Activated CD8-positive, alpha-beta memory T cell treated with anti-CD3 and anti-CD28 coated beads, Interleukin-2, amount 10 ng/mL, durations not matched to agents 7 days and 5 days (primary cell): ENCODE measurements around the gene DIP2C. TPM values are rescaled to one million over a fixed set of nuclear protein-coding genes. Genes with fewer than 3 reads are reported as not detected.

Experiments used
- ATAC-seq: fragments of 150-1000 bp; cut with Tn5 transposase; one replicate; pipeline ENCODE4 v1.10.0; 2021; ENCODE audit warnings: moderate library complexity
- CTCF ChIA-PET: fragments of 350-600 bp; sonication (Branson Sonifier 250); formaldehyde crosslinking; loops from one replicate; lab custom pipeline; 2021; ENCODE audit warnings: antibody characterized with exemption; lab: Charles Lee
- DNase-seq: peaks from one replicate; pipeline ENCODE4 v3.0.0-alpha.2; 2020
- H3K27ac Mint-ChIP-seq: one replicate; pipeline ENCODE4 v1.8.0; 2021; ENCODE audit warnings: mild to moderate bottlenecking, mixed read lengths
- H3K27me3 Mint-ChIP-seq: one replicate; pipeline ENCODE4 v1.8.0; 2021; ENCODE audit warnings: mixed read lengths
- H3K36me3 Mint-ChIP-seq: one replicate; pipeline ENCODE4 v1.8.0; 2021; ENCODE audit warnings: mild to moderate bottlenecking, mixed read lengths
- H3K4me1 Mint-ChIP-seq: one replicate; pipeline ENCODE4 v1.8.0; 2021; ENCODE audit warnings: mixed read lengths
- H3K4me3 Mint-ChIP-seq: one replicate; pipeline ENCODE4 v1.8.0; 2021; ENCODE audit warnings: mild to moderate bottlenecking, moderate library complexity, mixed read lengths
- H3K9me3 Mint-ChIP-seq: one replicate; pipeline ENCODE4 v1.8.0; 2022; ENCODE audit warnings: low read depth, mixed read lengths
- total RNA-seq, 2 experiments: library from RNA; stranded (reverse); gene quantifications; one replicate each; pipeline ENCODE4 v1.2.3, GENCODE V29; 2021

DIP2C gene
- total RNA-seq, 2 experiments from 2014 or later = 0.26 to 0.99 TPM

DNA sequence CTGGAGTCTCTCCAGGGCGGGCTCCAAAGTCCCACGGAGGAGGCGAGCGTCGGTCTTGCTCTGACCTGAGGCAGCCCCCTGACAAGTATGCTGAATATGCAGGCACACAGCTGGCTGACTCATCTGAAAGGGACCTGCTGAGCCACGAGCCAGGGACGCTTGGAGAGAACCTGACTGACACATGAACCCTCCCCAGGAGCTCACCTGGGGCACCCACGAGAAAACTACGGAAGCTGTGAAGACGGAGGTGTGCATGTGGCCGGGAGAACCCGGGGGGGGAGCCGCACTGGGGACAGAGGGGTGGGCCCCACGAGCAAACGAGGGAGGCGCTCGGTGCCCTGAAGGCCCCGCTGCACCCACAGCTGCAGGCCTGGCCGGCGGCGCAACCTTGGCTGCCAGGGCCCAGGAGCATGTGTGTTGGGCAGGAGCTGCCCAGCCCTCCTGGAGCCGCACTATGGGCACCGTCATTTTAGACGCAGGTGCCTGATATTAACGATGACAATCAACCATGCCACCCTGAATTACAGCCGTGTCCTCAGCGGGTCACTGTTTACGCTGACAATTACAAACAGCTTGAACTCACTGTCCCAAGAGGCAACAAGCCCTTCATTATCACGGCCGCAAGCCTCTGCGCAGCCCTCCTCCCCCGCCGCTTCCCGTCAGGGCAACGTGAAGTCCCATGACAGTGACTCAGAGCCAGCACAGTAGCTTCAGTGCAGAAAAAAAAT lies 64.7 kb downstream of the DIP2C start:
- no peaks in the 10 kb centered on the region for H3K36me3 Mint-ChIP-seq
- H3K27me3 Mint-ChIP-seq = peaks cover 12% of the 10 kb centered on the region
- no peak for DNase-seq
- no peak overlapping the region for H3K27ac Mint-ChIP-seq
- H3K4me1 Mint-ChIP-seq = peaks cover 2% of the 10 kb centered on the region
- H3K4me3 Mint-ChIP-seq = no peak overlapping the region
- H3K9me3 Mint-ChIP-seq = no peaks in the 10 kb centered on the region
- no peak for ATAC-seq
- CTCF ChIA-PET = interaction anchor here (1.1 kb wide), 1 partner anchor 72 kb away, joined by 3 read pairs; no protein-coding TSS in a partner anchor

DNA sequence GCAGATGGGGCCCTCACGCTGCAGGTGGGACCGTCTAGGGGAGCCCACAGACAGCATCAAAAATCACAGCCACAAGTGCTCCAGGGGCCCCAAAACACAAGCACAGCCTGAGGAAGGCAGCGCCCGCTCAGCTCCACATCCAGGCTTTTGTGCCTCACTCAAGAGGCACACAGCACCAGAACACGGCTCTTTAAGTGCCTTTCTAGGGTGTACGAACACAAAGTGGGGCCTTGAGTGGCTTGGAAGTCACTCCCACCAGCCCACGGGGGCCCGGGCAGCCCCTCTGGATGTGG lies 65.2 kb downstream of the DIP2C start:
- peaks cover 2% of the 10 kb centered on the region for H3K4me1 Mint-ChIP-seq
- no peak overlapping the region for H3K27ac Mint-ChIP-seq
- ATAC-seq (no peak), DNase-seq (no peak)
- H3K36me3 Mint-ChIP-seq = no peaks in the 10 kb centered on the region
- no peaks in the 10 kb centered on the region for H3K9me3 Mint-ChIP-seq
- peaks cover 14% of the 10 kb centered on the region for H3K27me3 Mint-ChIP-seq
- CTCF ChIA-PET = no interaction called here
- H3K4me3 Mint-ChIP-seq = no peak overlapping the region

DNA sequence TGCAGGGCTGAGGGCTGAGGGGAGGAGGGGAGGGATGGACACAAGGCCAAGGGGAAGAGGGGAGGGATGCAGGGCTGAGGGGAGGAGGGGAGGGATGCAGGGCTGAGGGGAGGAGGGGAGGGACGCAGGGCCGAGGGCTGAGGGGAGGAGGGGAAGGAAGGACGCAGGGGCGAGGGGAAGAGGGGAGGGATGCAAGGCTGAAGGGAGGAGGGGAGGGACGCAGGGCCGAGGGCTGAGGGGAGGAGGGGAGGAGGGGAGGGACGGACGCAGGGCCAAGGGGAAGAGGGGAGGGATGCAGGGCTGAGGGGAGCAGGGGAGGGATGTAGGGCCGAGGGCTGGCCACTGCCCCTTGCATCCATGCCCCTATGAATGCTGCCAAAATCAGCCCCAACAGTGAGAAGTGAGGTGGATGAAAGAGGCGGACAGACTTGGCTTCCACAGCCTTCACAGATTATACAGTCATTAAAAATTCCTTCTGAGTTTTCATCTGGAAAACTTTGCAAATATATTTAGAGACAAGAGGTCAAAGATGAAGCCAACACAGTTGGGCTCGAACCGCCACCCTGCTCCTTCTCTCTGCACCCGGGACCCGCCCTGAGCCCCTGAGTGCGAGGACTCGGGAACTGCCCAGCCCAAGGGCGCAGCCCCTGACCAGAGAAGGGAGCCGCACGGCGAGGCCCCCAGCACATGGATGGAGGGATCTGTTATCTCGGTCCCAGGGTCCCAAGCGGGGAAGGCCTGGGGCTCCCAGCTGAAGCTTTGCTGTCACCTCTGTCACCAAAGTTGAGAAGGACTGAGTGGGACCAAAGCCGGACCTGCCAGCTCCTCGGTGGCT lies 65.8 kb downstream of the DIP2C start:
- Mint-ChIP-seq H3K27ac (no peak overlapping the region), H3K4me1 (peaks cover 2% of the 10 kb centered on the region), H3K27me3 (peaks cover 10% of the 10 kb centered on the region), H3K36me3 (no peaks in the 10 kb centered on the region), H3K9me3 (no peaks in the 10 kb centered on the region), H3K4me3 (no peak overlapping the region)
- no peak for ATAC-seq
- no peak for DNase-seq
- CTCF ChIA-PET = no interaction called here

GRCh38 chr10:623014-623413 lies 66.5 kb downstream of the DIP2C start:
- Mint-ChIP-seq H3K27me3 (peaks cover 12% of the 10 kb centered on the region), H3K27ac (no peak overlapping the region), H3K4me1 (peaks cover 2% of the 10 kb centered on the region), H3K4me3 (no peak overlapping the region), H3K36me3 (no peaks in the 10 kb centered on the region), H3K9me3 (no peaks in the 10 kb centered on the region)
- DNase-seq (no peak), ATAC-seq (no peak)
- CTCF ChIA-PET = no interaction called here

GRCh38 chr10:621981-622740 lies 67.3 kb downstream of the DIP2C start:
- H3K36me3 Mint-ChIP-seq = no peaks in the 10 kb centered on the region
- DNase-seq = no peak
- H3K27ac Mint-ChIP-seq = no peak overlapping the region
- peaks cover 12% of the 10 kb centered on the region for H3K27me3 Mint-ChIP-seq
- peaks cover 2% of the 10 kb centered on the region for H3K4me1 Mint-ChIP-seq
- CTCF ChIA-PET = no interaction called here
- no peaks in the 10 kb centered on the region for H3K9me3 Mint-ChIP-seq
- ATAC-seq = no peak
- no peak overlapping the region for H3K4me3 Mint-ChIP-seq

DNA sequence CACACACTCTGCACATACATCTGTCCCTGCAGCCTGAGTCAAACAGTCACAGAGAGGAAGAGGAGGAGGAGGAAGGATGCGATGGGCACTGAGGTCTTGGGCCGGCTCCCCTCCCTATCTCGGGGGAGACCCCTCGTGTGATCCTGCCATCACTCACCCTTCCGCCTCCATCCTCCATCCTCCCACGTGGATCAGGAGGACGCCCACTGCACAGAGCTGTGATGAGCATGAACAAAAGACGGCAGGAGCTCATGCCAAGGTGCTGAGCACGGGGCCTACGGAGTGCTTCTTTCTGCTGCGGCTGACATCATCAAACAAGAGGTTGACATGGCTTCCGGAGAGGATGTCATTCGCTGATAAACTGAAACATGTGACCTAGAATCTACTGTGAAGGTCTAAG lies 68.0 kb downstream of the DIP2C start:
- CTCF ChIA-PET = no interaction called here
- Mint-ChIP-seq H3K36me3 (no peaks in the 10 kb centered on the region), H3K27me3 (peaks cover 12% of the 10 kb centered on the region), H3K4me3 (no peak overlapping the region), H3K9me3 (no peaks in the 10 kb centered on the region), H3K27ac (no peak overlapping the region), H3K4me1 (peaks cover 2% of the 10 kb centered on the region)
- no peak for ATAC-seq
- no peak for DNase-seq

DNA sequence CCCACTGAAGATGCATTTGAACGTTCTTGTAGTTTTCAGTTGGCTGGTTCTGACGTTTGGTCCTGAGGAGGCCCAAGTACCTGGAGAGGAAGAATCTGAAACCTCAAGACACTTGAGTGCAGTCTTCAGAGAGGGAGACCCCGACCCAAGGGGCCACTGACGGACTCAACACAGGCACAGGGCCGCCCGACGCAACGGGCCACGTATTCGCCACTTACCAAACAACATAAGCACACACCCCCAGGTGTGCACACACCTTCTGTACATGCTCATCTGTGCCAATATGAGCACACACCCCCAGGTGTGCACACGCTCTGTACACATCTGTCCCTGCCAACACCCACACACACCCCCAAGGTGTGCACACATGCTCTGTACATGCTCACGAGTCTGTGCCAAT lies 68.5 kb downstream of the DIP2C start:
- no peak overlapping the region for H3K27ac Mint-ChIP-seq
- H3K27me3 Mint-ChIP-seq = peaks cover 12% of the 10 kb centered on the region
- CTCF ChIA-PET = no interaction called here
- H3K9me3 Mint-ChIP-seq = no peaks in the 10 kb centered on the region
- ATAC-seq (no peak), DNase-seq (no peak)
- peaks cover 2% of the 10 kb centered on the region for H3K4me1 Mint-ChIP-seq
- H3K36me3 Mint-ChIP-seq = no peaks in the 10 kb centered on the region
- H3K4me3 Mint-ChIP-seq = no peak overlapping the region

GRCh38 chr10:620417-620816 lies 69.1 kb downstream of the DIP2C start:
- H3K9me3 Mint-ChIP-seq = no peaks in the 10 kb centered on the region
- CTCF ChIA-PET = no interaction called here
- ATAC-seq = no peak

DNA sequence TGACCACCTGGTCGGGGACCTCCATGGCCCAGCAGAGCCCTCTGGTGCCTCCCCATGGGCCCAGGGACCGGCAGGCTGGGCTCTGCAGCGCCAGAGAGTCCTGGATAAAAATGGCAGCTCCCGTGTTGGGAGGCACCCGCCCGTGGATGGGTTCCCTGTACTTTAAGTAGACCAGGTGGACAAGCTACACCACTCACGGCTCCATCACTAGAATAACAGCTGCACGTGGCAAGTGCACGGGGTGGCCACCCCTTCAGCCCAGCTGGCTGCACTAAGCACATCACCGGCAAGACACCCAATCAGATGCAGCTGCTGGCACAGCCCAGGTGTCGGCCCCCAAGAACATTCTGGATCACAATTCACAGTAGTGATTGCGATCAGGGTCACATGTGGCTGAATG lies 69.8 kb downstream of the DIP2C start:
- ATAC-seq (no peak), DNase-seq (no peak)
- Mint-ChIP-seq H3K4me1 (peaks cover 2% of the 10 kb centered on the region), H3K36me3 (no peaks in the 10 kb centered on the region), H3K27ac (no peak overlapping the region), H3K9me3 (no peaks in the 10 kb centered on the region), H3K4me3 (no peak overlapping the region), H3K27me3 (peaks cover 12% of the 10 kb centered on the region)
- CTCF ChIA-PET = no interaction called here

More at GRCh38 chr10:620417-620816, 69.1 kb downstream of the DIP2C start:
- Mint-ChIP-seq H3K4me3 (no peak overlapping the region), H3K27ac (no peak overlapping the region), H3K4me1 (peaks cover 2% of the 10 kb centered on the region), H3K36me3 (no peaks in the 10 kb centered on the region), H3K27me3 (peaks cover 12% of the 10 kb centered on the region)
- no peak for DNase-seq

DNA sequence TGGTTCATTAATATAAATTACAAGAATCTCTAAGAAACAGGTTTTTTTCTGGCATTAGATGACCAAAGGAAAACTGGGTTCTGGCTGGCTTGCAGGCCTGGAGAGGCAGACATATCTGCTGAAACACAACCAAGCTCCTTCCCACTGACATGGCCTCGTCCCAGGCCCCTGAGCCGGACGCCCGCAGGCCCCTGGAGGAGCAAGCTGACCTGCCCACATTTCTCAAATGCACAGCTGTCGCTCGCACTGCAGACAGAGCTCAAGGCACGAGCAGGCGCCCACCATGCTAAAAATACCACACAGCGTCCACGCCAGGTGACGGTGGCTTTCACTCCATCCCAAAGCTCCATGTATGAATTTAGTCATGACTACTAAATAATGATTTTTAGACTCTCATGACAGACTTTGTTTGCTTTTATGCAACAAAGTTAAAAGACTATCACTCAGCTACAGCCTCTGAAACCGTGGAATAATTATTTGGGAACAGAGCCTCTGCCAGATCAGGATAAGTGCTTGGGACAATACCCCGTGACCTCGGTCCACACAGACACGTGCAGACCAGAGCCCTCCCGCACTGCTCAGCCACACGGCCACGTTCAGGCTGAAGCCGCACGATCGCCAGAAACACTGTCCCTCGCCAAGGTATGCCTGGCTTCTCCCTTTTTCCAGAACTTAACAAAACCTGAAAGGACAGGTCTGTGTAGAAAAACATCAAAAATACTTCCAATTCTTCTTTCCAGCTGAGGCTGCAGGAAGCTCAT lies 71.1 kb downstream of the DIP2C start:
- DNase-seq (no peak), ATAC-seq (no peak)
- Mint-ChIP-seq H3K27me3 (peaks cover 12% of the 10 kb centered on the region), H3K4me1 (peaks cover 2% of the 10 kb centered on the region), H3K4me3 (no peak overlapping the region), H3K27ac (no peak overlapping the region), H3K9me3 (no peaks in the 10 kb centered on the region), H3K36me3 (no peaks in the 10 kb centered on the region)
- CTCF ChIA-PET = no interaction called here

DNA sequence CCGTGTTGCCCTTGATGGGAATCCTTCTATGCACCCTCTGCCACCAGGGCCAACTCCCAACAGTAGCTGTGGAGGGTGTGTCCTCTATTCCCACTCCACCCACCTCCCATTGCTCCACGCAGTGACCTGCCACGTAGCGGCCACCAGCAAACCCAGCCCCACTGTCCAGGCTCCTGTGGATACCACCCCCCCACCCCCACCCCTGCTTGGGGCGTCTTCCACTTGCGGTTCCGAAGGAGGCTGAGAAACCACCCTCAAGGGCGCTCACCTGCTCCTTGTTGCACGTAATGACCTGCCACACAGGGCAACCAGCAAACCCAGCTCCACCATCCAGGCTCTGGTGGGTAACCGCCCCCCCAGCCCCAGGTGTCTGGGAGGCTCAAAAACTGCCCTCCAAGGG lies 72.0 kb downstream of the DIP2C start:
- no peak overlapping the region for H3K4me3 Mint-ChIP-seq
- H3K27me3 Mint-ChIP-seq = peaks cover 12% of the 10 kb centered on the region
- no peak for ATAC-seq
- H3K27ac Mint-ChIP-seq = no peak overlapping the region
- CTCF ChIA-PET = no interaction called here
- no peaks in the 10 kb centered on the region for H3K9me3 Mint-ChIP-seq
- H3K36me3 Mint-ChIP-seq = no peaks in the 10 kb centered on the region
- no peak for DNase-seq
- peaks cover 2% of the 10 kb centered on the region for H3K4me1 Mint-ChIP-seq

DNA sequence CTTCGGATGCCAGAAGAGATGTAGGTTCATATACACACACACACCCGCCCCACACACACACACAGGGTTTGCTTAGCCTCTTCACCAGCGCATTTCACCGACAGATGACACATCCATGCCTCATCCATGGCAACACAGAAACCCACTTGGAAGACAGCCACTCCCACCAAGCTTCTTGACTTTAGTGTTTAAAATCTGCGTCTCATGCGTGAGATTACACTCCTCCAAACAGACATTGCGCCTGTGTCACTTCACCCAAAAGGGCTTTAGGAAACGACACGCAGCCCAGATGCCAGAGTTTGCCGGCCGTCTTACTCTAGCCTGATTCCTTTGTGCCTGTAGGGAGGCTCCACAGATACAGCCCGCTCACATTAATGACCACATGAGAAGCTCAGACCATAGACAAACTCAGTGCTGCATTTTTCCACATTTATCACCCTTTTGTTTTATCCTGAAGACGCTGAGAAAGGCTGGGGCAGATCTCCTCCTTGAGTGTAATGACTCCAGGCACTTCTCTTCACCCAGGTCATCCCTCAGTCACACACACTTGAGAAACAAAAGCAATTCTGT lies 73.8 kb downstream of the DIP2C start:
- no peak for DNase-seq
- CTCF ChIA-PET = no interaction called here

More for the DNA sequence above, 73.8 kb downstream of the DIP2C start:
- Mint-ChIP-seq H3K4me1 (peaks cover 2% of the 10 kb centered on the region), H3K4me3 (no peak overlapping the region), H3K9me3 (peaks cover 4% of the 10 kb centered on the region), H3K27ac (no peak overlapping the region), H3K36me3 (no peaks in the 10 kb centered on the region), H3K27me3 (peaks cover 9% of the 10 kb centered on the region)
- no peak for ATAC-seq
